IPS DF 6.9 (cell line): ENCODE data around the gene MAML3.

Experiments used
- DNase-seq: peaks from one replicate; pipeline ENCODE4 v3.0.0-alpha.2; 2013; ENCODE audit warnings: low read depth, low spot score
- H3K27ac ChIP-seq: one replicate; pipeline ENCODE4 v1.5.1; 2013; ENCODE audit warnings: low read length, control low read depth
- H3K27me3 ChIP-seq: 2 replicates; pipeline ENCODE4 v1.6.1; 2013; ENCODE audit warnings: mild to moderate bottlenecking, low read length; ENCODE audit not compliant: control insufficient read depth, insufficient read depth
- H3K36me3 ChIP-seq: 2 replicates; pipeline ENCODE4 v1.6.1; 2013; ENCODE audit warnings: low read length; ENCODE audit not compliant: control insufficient read depth, insufficient read depth
- H3K4me1 ChIP-seq: 2 replicates; pipeline ENCODE4 v1.6.1; 2013; ENCODE audit warnings: low read length; ENCODE audit not compliant: control insufficient read depth, insufficient read depth
- H3K4me3 ChIP-seq: 2 replicates; pipeline ENCODE4 v1.5.1; 2013; ENCODE audit warnings: mild to moderate bottlenecking, low read length
- H3K9me3 ChIP-seq: 2 replicates; pipeline ENCODE4 v1.6.1; 2013; ENCODE audit warnings: low read length, inconsistent platforms; ENCODE audit not compliant: control insufficient read depth, insufficient read depth
- WGBS: extraction: QIAGEN DNeasy Blood & Tissue Kit; methylation state at CpG from one replicate; pipeline ENCODE4 v1.1.7; 2013; ENCODE audit warnings: mixed read lengths, missing lambda C conversion rate; ENCODE audit not compliant: insufficient read length, insufficient coverage; 5-methylcytosine and 5-hydroxymethylcytosine counted together

MAML3 gene

GRCh38 chr4:139905489-139905888 is 248.5 kb downstream of the MAML3 start:
- Histone ChIP-seq H3K4me3 (no peak overlapping the region), H3K27ac (no peak overlapping the region), H3K27me3 (0 out of 2 replicates have a peak, but pooled peaks cover 2% of the 10 kb centered on the region), H3K36me3 (no peaks in the 10 kb centered on the region), H3K9me3 (no peaks in the 10 kb centered on the region), H3K4me1 (peaks cover 2% of the 10 kb centered on the region; the same call in 1 of the 2 replicates)
- no CpG with 5 or more reads among the region's 1 CpG for WGBS
- no peak for DNase-seq

GRCh38 chr4:139904406-139904805 is 249.6 kb downstream of the MAML3 start:
- Histone ChIP-seq H3K4me3 (no peak overlapping the region), H3K27me3 (0 out of 2 replicates have a peak, but pooled peaks cover 2% of the 10 kb centered on the region), H3K36me3 (no peaks in the 10 kb centered on the region), H3K4me1 (peaks cover 2% of the 10 kb centered on the region; the same call in 1 of the 2 replicates), H3K9me3 (no peaks in the 10 kb centered on the region), H3K27ac (no peak overlapping the region)
- WGBS: no CpG with 5 or more reads among the region's 5 CpGs
- no peak for DNase-seq

- WGBS: no CpG with 5 or more reads among the region's 2 CpGs
These were observed 250.1 kb downstream of the MAML3 start for GRCh38 chr4:139903845-139904244.

GRCh38 chr4:139902321-139903320 is 251.4 kb downstream of the MAML3 start:
- H3K4me3 ChIP-seq: no peak overlapping the region
- H3K9me3 ChIP-seq: no peaks in the 10 kb centered on the region
- WGBS: no CpG with 5 or more reads among the region's 17 CpGs
- no peak for DNase-seq
- H3K27me3 ChIP-seq: 0 out of 2 replicates have a peak, but pooled peaks cover 2% of the 10 kb centered on the region
- peaks cover 2% of the 10 kb centered on the region; the same call in 1 of the 2 replicates for H3K4me1 ChIP-seq
- H3K36me3 ChIP-seq: no peaks in the 10 kb centered on the region
- H3K27ac ChIP-seq: no peak overlapping the region

More at GRCh38 chr4:139903845-139904244, 250.1 kb downstream of the MAML3 start:
- Histone ChIP-seq H3K27ac (no peak overlapping the region), H3K9me3 (no peaks in the 10 kb centered on the region), H3K27me3 (0 out of 2 replicates have a peak, but pooled peaks cover 2% of the 10 kb centered on the region), H3K4me3 (no peak overlapping the region), H3K36me3 (no peaks in the 10 kb centered on the region), H3K4me1 (peaks cover 2% of the 10 kb centered on the region; the same call in 1 of the 2 replicates)
- DNase-seq: no peak

GRCh38 chr4:139901531-139902320 is 252.3 kb downstream of the MAML3 start:
- no peak overlapping the region for H3K4me3 ChIP-seq
- H3K36me3 ChIP-seq: no peaks in the 10 kb centered on the region
- H3K27ac ChIP-seq: no peak overlapping the region
- 0 out of 2 replicates have a peak, but pooled peaks cover 2% of the 10 kb centered on the region for H3K27me3 ChIP-seq
- H3K9me3 ChIP-seq: no peaks in the 10 kb centered on the region
- DNase-seq: no peak
- WGBS: no CpG with 5 or more reads among the region's 17 CpGs
- H3K4me1 ChIP-seq: peaks cover 2% of the 10 kb centered on the region; the same call in 1 of the 2 replicates

GRCh38 chr4:139900964-139901376 is 253.0 kb downstream of the MAML3 start:
- Histone ChIP-seq H3K9me3 (no peaks in the 10 kb centered on the region), H3K36me3 (no peaks in the 10 kb centered on the region), H3K27me3 (0 out of 2 replicates have a peak, but pooled peaks cover 2% of the 10 kb centered on the region), H3K27ac (no peak overlapping the region), H3K4me1 (peaks cover 2% of the 10 kb centered on the region; the same call in 1 of the 2 replicates), H3K4me3 (no peak overlapping the region)
- no peak for DNase-seq
- WGBS: no CpG with 5 or more reads among the region's 2 CpGs

GRCh38 chr4:139899346-139899745 is 254.6 kb downstream of the MAML3 start:
- no peak overlapping the region for H3K27ac ChIP-seq
- no peaks in the 10 kb centered on the region for H3K36me3 ChIP-seq
- peaks cover 2% of the 10 kb centered on the region; the same call in 1 of the 2 replicates for H3K4me1 ChIP-seq
- no peaks in the 10 kb centered on the region for H3K9me3 ChIP-seq
- no CpG with 5 or more reads among the region's 4 CpGs for WGBS
- 0 out of 2 replicates have a peak, but pooled peaks cover 2% of the 10 kb centered on the region for H3K27me3 ChIP-seq
- DNase-seq: no peak
- no peak overlapping the region for H3K4me3 ChIP-seq

- Histone ChIP-seq H3K27ac (no peak overlapping the region), H3K4me1 (peaks cover 2% of the 10 kb centered on the region; the same call in 1 of the 2 replicates), H3K27me3 (0 out of 2 replicates have a peak, but pooled peaks cover 2% of the 10 kb centered on the region), H3K9me3 (no peaks in the 10 kb centered on the region), H3K4me3 (no peak overlapping the region), H3K36me3 (no peaks in the 10 kb centered on the region)
- no peak for DNase-seq
- no CpG with 5 or more reads among the region's 3 CpGs for WGBS
These were observed 255.7 kb downstream of the MAML3 start for GRCh38 chr4:139898293-139898692.

- Histone ChIP-seq H3K4me1 (no peaks in the 10 kb centered on the region), H3K27ac (no peak overlapping the region), H3K4me3 (no peak overlapping the region), H3K36me3 (no peaks in the 10 kb centered on the region), H3K27me3 (no peaks in the 10 kb centered on the region), H3K9me3 (no peaks in the 10 kb centered on the region)
- no peak for DNase-seq
- WGBS: no CpG with 5 or more reads among the region's 6 CpGs
These were observed 257.8 kb downstream of the MAML3 start for GRCh38 chr4:139896091-139896604.

GRCh38 chr4:139893801-139894200 is 260.2 kb downstream of the MAML3 start:
- H3K36me3 ChIP-seq: no peaks in the 10 kb centered on the region
- no CpG with 5 or more reads among the region's 4 CpGs for WGBS
- H3K9me3 ChIP-seq: no peaks in the 10 kb centered on the region
- H3K27ac ChIP-seq: no peak overlapping the region
- H3K27me3 ChIP-seq: no peaks in the 10 kb centered on the region
- no peak for DNase-seq
- no peaks in the 10 kb centered on the region; the same call in 1 of the 2 replicates for H3K4me1 ChIP-seq
- H3K4me3 ChIP-seq: no peak overlapping the region
